ENCODE data around the gene HLA-DMB.

HLA-DMB gene

DNA sequence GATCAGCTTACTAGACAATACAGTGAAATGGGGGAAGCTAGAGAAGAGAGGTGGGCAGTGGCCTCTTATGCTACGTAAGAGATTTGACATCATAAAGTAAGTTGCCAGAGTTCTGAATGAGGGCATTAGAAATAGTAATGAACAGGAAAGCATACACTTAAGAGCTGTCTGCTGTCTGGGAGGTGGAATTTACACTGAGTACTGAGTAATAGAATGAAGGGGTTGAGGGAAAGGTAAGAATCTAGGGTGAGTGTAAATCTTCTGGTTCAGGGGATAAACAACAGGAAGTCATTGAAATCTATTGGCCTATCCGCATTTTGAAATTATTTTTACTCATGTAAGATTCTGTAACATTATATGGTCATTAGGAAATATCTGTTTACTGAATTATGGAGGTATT is 35.8 kb downstream of the HLA-DMB start:
- DNase-seq, result no peak

- no peak for DNase-seq
Observed at GRCh38 chr6:32903952-32904351, 36.9 kb downstream of the HLA-DMB start.

DNA sequence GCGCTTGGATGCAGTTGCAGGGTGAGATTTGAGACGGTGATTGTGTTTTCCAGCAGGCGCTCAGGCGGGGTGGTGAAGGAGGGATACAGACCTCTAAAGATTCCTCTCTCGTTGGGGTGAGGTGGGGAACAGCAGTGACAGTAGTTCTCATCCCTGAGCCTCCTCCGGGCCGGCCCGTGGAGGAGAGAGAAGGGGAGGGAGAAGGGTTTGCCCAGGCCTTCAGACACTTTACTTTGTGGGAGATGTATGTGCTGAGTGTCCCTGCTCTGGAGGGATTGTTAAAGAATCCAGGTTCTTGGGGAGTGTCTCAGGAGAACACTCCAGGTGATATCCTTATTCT is 45.9 kb downstream of the HLA-DMB start:
- no peak for DNase-seq

DNA sequence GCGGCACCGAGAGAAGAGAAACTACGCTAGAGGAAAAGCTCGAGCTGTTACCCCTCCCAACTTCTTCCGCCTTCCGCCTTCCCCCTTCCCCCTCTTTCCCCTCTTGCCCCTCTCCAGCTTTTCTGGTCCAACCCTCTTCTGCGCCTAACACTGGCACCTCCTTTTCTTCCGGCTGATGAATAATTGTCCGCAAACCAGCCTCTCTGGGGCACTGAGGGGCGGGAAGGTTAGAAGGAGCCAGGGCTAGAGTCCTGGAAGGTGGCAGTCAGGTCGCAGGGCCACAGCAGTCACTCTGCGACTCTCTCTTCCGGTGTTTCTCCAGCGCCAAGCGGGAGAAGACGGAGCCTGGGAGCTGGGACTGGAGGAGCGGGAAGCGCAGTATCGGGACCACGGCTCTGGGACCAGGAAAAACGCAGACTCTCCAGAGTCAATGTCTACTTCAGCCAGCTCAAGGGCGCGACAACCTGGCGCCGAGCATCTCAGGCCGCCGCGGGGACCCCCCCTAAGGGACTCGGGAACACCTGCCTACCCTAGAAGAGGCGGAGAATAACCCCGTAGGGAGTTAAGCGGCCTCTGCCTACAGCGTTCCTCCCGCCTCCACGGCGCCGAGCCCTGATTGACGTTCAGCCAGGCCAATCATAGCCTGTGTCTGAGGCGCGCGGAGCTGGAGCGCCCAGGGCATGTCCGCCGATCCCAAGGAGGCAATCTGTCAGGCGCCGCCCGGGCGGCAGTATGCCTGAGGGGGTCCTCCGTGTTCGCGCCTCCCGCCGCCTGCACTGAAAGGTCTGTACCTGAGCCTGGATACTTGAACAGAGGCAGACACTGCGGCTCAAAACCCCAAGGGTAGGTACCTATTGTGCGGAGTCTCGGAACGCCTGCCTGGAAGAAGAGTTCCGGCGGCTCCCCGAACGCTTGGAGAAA is 46.5 kb downstream of the HLA-DMB start:
- DNase-seq, result peak; percentile 87 to 95

- DNase-seq, result no peak
Observed at GRCh38 chr6:32890831-32891230, 50.0 kb downstream of the HLA-DMB start.

- DNase-seq, result no peak
Observed at GRCh38 chr6:32889533-32889932, 51.3 kb downstream of the HLA-DMB start.

DNA sequence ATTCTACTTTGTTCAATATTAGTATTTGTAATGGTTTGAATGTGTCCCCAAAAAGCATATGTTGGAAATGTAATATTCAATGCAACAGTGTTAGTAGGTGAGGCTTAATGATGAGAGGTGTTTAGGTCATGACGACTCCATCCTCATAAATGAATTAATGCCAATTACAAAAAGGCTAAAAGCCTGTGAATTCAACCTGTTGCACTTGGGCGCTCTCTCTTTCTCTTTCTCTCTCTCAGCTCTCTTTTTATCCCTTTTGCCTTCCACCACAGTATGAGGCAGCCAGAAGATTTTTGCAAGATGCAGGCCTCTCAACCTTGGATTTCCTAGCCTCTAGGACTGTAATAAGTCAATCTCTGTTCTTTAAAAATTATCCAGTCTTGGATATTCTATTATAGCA is 52.3 kb downstream of the HLA-DMB start:
- no peak for DNase-seq

DNA sequence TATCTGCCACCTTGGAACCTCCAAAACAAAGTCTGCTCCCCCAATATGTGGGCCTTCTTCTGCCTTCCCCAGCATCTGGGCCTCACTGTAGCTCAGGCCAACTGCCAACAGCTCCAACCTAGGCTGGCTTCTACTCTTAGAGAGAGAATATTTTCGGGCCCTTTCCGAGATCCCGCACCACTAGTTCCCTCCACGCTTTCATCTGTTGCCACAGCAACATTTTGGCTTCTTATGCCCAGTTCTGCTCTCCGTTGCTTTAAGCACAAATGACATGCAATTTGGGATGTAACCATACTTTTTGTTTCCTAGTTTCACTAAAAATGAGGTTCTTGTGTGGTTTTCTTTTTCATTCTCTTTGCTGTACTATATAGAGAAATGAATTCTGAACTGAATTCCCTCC is 53.2 kb downstream of the HLA-DMB start:
- DNase-seq, result no peak

DNA sequence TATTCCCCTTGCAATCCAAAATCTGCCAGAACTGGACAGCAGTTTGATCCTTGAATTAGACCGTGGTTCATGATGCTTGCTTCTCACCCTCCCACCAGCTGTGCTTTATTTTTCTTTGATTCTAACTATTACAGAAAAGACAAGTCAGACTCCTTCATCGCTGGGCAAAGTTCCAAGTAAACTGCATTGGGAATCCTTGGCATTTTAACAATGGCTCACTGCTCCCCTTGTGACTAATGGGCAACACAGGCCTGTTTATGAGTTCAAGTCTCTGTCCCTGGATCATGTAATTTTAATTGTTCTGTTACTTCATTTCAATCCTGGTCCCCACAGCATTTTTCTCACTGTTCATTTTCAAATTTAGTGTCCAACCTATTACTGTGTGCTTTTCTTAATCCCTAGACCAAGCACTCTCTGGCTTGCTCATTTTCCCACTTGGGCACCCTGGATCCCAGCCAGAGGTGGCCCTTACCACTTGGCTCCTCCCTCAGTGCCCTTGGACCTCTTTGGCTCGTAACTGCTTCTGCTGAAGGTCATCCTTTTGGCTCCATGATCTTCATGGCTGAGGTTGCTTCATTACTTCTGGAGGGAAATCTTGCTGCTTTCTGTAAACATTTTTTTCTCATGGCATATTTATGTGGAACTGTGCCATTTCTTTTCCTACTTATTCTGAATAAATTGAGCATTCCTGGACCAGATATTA is 54.0 kb downstream of the HLA-DMB start:
- no peak for DNase-seq

DNA sequence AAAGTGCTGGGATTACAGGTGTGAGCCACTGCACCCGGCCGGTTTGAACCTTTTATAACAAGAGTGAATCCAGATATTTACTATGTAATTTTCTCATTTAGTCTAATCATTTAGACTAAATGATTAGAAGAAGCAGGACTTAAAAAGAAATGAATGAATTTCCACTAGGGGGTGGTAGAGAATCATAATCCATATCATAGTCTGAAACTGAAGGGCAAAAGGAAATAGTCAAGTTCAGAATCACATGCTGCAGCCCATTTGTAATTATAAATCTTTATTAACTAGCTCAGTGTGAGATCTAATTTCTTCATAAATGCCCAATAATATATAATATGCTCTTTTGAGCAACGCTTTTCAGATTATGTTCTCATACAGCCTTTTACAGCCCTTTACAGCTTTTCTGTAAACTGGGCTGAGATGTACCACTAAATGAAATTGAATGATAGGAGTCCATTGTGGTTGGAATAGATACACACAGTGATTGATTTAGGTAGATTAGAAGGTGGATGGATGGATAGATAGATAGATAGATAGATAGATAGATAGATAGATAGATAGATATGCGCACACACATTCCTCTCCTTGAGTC is 55.0 kb downstream of the HLA-DMB start:
- no peak for DNase-seq
